Hepatocyte (in vitro differentiated cells): ENCODE data around the gene FOXL1. TPM values are rescaled to one million over a fixed set of nuclear protein-coding genes. Genes with fewer than 3 reads are reported as not detected.

Source experiments
- DNase-seq: peaks from one replicate; pipeline ENCODE4 v3.0.0-alpha.2; 2016; ENCODE audit warnings: low spot score
- H2AFZ ChIP-seq: fragments of 200-600 bp; sonication (generic); 2 replicates; pipeline ENCODE4 v1.6.0; 2016; ENCODE audit warnings: antibody characterized with exemption, mild to moderate bottlenecking
- H3K27ac ChIP-seq: fragments of 200-600 bp; sonication (generic); 2 replicates; pipeline ENCODE4 v1.5.1; 2016; ENCODE audit warnings: mild to moderate bottlenecking
- H3K27me3 ChIP-seq: fragments of 200-600 bp; sonication (generic); 2 replicates; pipeline ENCODE4 v1.6.1; 2016
- H3K36me3 ChIP-seq: fragments of 200-600 bp; sonication (generic); replicated peaks from 2 replicates; pipeline ENCODE4 v1.5.1; 2016; ENCODE audit warnings: low read depth; ENCODE audit not compliant: insufficient read depth
- H3K4me1 ChIP-seq: fragments of 200-600 bp; sonication (generic); 2 replicates; pipeline ENCODE4 v1.5.1; 2016; ENCODE audit warnings: mild to moderate bottlenecking, moderate library complexity; ENCODE audit not compliant: insufficient read depth
- H3K4me2 ChIP-seq: fragments of 200-600 bp; sonication (generic); 2 replicates; pipeline ENCODE4 v1.6.0; 2016
- H3K4me3 ChIP-seq: fragments of 200-600 bp; sonication (generic); 2 replicates; pipeline ENCODE4 v1.5.1; 2016; ENCODE audit warnings: mild to moderate bottlenecking
- H3K79me2 ChIP-seq: fragments of 200-600 bp; sonication (generic); 2 replicates; pipeline ENCODE4 v1.6.0; 2017; ENCODE audit warnings: mild to moderate bottlenecking
- H3K9me2 ChIP-seq: fragments of 200-600 bp; sonication (generic); replicated peaks from 2 replicates; pipeline ENCODE4 v1.6.0; 2017; ENCODE audit warnings: mild to moderate bottlenecking; ENCODE audit not compliant: insufficient read depth
- H3K9me3 ChIP-seq: fragments of 200-600 bp; sonication (generic); 2 replicates; pipeline ENCODE4 v1.5.1; 2016; ENCODE audit warnings: low read depth, mild to moderate bottlenecking
- H4K20me1 ChIP-seq: fragments of 200-600 bp; sonication (generic); 2 replicates; pipeline ENCODE4 v1.6.0; 2016; ENCODE audit warnings: mild to moderate bottlenecking; ENCODE audit not compliant: insufficient read depth, poor library complexity, severe bottlenecking
- EZH2 ChIP-seq: fragments of 200-600 bp; sonication (generic); IDR thresholded peaks from 2 replicates; pipeline ENCODE4 v1.6.1; 2016; ENCODE audit warnings: antibody characterized with exemption, mild to moderate bottlenecking, borderline replicate concordance
- EZH2phosphoT487 ChIP-seq: fragments of 200-600 bp; sonication (generic); IDR thresholded peaks from one replicate; pipeline ENCODE4 v1.6.1; 2018; ENCODE audit warnings: antibody characterized with exemption, mild to moderate bottlenecking, low read depth, moderate library complexity; ENCODE audit not compliant: unreplicated experiment, severe bottlenecking
- WGBS: methylation state at CpG from one replicate; pipeline ENCODE4 v1.1.6; 2016; ENCODE audit warnings: low lambda C conversion rate; ENCODE audit errors: missing lambda C conversion rate; 5-methylcytosine and 5-hydroxymethylcytosine counted together
- polyA plus RNA-seq: library from polyadenylated mRNA; unstranded; fragments of >200 nt; fragmentation: Nextera tagmentation; extraction: Ambion mirVana; gene quantifications from 2 replicates; pipeline ENCODE4 v1.2.1, GENCODE V29; 2016
- total RNA-seq: library from RNA; depleted of rRNA; stranded (reverse); fragments of >200 nt; gene quantifications from 2 replicates; pipeline ENCODE4 v1.2.3, GENCODE V29; 2014
- TF ChIP-seq, protein P1 (sequence below): fragments of 200-600 bp; sonication (generic); IDR thresholded peaks from 2 replicates; pipeline ENCODE4 v1.5.1; 2016; ENCODE audit warnings: antibody characterized with exemption, mild to moderate bottlenecking; ENCODE audit not compliant: poor library complexity

The FOXL1 gene
- total and polyA plus RNA-seq, 2 experiments from 2014 or later: 1.3 to 3.1 TPM

DNA sequence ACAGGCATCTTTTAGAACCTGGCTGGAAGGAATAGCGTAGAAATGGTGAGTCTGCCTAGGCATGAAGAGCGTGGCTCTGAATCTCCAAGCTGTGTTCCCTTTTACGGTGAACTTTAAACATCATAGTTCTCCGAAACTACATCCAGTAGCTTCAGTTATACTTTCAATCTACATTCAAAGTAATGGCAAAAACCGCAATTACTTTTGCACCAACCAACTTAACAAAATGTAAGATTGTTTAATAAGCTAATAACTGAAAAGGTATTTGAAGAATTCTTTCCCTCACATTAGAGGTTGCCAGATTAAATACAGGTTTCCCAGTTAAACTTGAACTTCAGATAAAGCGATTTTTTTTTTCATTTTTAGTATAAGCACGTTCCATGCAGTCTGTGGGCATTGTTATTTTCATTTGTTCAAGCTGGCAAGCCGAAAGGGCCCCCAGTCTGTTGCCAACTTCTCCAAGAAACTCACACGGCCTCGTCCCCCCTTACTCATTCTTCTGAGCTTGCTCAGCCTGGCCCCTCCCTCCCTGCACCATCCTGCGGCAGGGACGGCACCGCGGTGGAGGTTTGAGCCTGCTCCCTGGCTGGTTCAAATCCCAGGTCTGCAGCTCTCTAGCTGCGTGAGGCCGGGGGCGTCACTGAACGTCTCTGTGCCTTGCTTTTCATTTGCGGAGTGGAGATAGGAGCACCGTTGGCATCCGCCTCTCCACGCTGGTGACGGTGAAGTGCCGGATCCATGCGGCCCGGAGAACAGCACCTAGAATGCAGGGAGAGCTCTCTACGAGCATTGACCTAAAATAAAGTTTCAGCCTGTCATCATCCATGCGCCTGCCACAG is 19.8 kb upstream of the FOXL1 start:
- no peak overlapping the region for H3K27ac ChIP-seq
- peaks cover 10% of the 10 kb centered on the region for H3K4me1 ChIP-seq
- H3K36me3 ChIP-seq: no peaks in the 10 kb centered on the region
- no peak for DNase-seq
- H3K9me3 ChIP-seq: no peaks in the 10 kb centered on the region
- no peaks in the 10 kb centered on the region for H3K27me3 ChIP-seq
- no peaks in the 10 kb centered on the region for H4K20me1 ChIP-seq
- no peak overlapping the region for H3K4me3 ChIP-seq
- no peak overlapping the region for H2AFZ ChIP-seq
- H3K4me2 ChIP-seq: no peak overlapping the region
- TF ChIP-seq, protein P1, sequence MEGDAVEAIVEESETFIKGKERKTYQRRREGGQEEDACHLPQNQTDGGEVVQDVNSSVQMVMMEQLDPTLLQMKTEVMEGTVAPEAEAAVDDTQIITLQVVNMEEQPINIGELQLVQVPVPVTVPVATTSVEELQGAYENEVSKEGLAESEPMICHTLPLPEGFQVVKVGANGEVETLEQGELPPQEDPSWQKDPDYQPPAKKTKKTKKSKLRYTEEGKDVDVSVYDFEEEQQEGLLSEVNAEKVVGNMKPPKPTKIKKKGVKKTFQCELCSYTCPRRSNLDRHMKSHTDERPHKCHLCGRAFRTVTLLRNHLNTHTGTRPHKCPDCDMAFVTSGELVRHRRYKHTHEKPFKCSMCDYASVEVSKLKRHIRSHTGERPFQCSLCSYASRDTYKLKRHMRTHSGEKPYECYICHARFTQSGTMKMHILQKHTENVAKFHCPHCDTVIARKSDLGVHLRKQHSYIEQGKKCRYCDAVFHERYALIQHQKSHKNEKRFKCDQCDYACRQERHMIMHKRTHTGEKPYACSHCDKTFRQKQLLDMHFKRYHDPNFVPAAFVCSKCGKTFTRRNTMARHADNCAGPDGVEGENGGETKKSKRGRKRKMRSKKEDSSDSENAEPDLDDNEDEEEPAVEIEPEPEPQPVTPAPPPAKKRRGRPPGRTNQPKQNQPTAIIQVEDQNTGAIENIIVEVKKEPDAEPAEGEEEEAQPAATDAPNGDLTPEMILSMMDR: no peak
- TF ChIP-seq EZH2: no peak
- TF ChIP-seq EZH2phosphoT487: no peak
- 85% methylated on average over 28 of the region's 28 CpGs for WGBS
- no peaks in the 10 kb centered on the region for H3K9me2 ChIP-seq
- H3K79me2 ChIP-seq: peaks cover 11% of the 10 kb centered on the region

DNA sequence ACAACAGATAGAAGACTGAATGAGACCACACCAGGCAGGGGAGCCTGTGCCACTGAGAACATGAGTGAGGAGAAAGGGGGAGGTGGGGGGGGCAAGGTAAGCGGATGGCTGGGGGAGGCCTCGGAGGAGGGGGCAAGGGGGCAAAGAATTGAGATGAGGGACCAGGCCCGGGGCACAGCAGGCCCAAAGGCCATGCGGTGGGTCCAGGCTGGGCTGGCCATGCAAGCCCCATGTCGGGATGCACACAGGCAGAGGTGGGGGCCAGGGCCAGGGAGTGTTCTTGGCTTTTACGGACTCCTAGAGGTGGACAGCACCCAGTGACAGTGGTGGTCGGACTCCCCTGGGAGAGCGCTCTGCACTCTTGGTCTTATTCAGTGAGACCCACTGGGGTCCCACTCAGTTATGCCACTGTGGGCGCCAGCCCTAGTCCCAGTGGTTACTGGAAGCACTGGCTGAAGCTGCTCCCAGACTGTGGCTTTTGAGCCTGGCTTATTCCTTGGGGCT is 18.5 kb upstream of the FOXL1 start:
- no peaks in the 10 kb centered on the region for H3K36me3 ChIP-seq
- H3K4me1 ChIP-seq: peaks cover 8% of the 10 kb centered on the region
- no peak overlapping the region for H3K4me3 ChIP-seq
- TF ChIP-seq EZH2phosphoT487 (no peak), EZH2 (no peak)
- no peak overlapping the region for H2AFZ ChIP-seq
- 91% methylated on average over 4 of the region's 9 CpGs for WGBS
- no peak overlapping the region for H3K27ac ChIP-seq
- H4K20me1 ChIP-seq: no peaks in the 10 kb centered on the region
- no peaks in the 10 kb centered on the region for H3K9me3 ChIP-seq
- H3K9me2 ChIP-seq: no peaks in the 10 kb centered on the region
- DNase-seq: no peak
- H3K4me2 ChIP-seq: no peak overlapping the region
- H3K79me2 ChIP-seq: no peaks in the 10 kb centered on the region
- peaks cover 9% of the 10 kb centered on the region for H3K27me3 ChIP-seq

DNA sequence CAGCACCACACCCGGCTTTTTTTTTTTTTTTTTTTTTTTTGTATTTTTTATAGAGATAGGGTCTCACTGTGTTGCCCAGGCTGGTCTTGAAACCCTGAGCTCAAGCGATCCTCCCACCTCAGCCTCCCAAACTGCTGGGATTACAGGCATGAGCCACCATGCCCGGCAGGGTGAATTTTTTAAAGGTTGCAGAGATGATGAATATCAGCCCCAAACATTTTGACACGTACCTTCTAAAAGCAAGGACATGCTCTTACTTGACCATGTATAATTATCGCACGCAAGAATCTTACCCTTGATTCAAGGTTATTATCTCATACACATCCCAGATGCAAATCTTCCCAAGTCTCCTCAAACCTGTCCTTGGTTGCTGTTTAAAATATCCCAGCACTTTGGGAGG is 16.0 kb upstream of the FOXL1 start:
- WGBS: 80% methylated on average over 6 of the region's 6 CpGs
- H3K79me2 ChIP-seq: no peaks in the 10 kb centered on the region
- no peaks in the 10 kb centered on the region for H3K9me2 ChIP-seq
- H3K4me3 ChIP-seq: no peak overlapping the region
- DNase-seq: no peak
- H2AFZ ChIP-seq: no peak overlapping the region
- H4K20me1 ChIP-seq: no peaks in the 10 kb centered on the region
- TF ChIP-seq EZH2 (no peak), EZH2phosphoT487 (no peak)
- TF ChIP-seq, protein P1: no peak
- no peak overlapping the region for H3K4me2 ChIP-seq
- no peaks in the 10 kb centered on the region for H3K9me3 ChIP-seq
- no peaks in the 10 kb centered on the region for H3K36me3 ChIP-seq
- H3K27ac ChIP-seq: no peak overlapping the region
- H3K4me1 ChIP-seq: peaks cover 4% of the 10 kb centered on the region
- H3K27me3 ChIP-seq: peaks cover 27% of the 10 kb centered on the region

DNA sequence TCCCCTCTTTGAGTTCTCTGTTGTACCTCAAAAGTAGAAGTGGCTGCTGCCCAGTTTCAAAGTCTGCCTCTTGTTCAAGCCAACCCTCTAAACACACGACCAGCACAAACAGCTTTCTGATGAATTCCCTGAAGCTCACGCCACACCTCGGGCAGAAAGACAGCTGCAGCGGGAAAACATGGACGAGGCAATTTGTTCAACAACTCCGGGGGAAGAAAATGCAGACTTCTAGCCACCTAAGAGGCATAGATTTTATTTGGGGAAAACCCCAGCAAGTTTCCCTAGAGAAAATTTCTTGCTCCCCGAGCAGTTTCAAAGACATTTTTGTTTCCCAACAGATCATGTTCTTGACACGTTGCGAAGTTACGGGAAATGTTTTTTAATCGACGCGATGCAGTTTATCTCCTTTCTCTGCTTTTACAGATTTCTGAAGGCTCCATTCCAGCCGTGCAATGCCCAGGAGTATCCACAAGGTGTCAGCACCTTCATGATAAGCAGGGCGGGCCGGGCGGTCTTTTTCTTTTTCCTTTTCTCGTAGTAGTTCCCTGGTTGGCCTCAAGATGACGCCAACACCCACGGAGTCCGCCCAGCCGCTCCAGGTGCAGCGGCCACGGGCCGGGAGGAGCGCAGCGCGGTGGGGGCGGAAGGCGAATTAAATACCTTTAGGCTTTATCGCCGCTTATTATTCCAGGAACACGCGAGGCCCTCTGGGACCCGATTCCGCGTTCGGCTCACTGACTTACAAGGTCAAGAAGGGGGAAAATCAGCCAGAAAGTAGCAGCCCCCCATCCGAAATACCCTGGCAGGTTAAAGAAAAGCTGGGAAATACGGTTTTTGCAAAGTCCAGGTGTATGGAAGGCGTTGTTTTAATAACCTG is 14.6 kb upstream of the FOXL1 start:
- TF ChIP-seq EZH2 (peak; percentile 20), EZH2phosphoT487 (no peak)
- TF ChIP-seq, protein P1: peak; percentile 100
- peak; percentile 95 for DNase-seq
- H3K9me2 ChIP-seq: no peaks in the 10 kb centered on the region
- no peak overlapping the region for H3K4me3 ChIP-seq
- H3K27ac ChIP-seq: no peak overlapping the region
- peak overlapping the region; percentile 33 for H2AFZ ChIP-seq
- peaks cover 35% of the 10 kb centered on the region for H3K27me3 ChIP-seq
- no peaks in the 10 kb centered on the region for H3K79me2 ChIP-seq
- WGBS: 1% methylated on average over 41 of the region's 41 CpGs
- H3K4me2 ChIP-seq: peak overlapping the region; percentile 72
- H3K4me1 ChIP-seq: peaks cover 4% of the 10 kb centered on the region
- H4K20me1 ChIP-seq: no peaks in the 10 kb centered on the region
- no peaks in the 10 kb centered on the region for H3K9me3 ChIP-seq
- H3K36me3 ChIP-seq: no peaks in the 10 kb centered on the region
